Small intestine (tissue), 16 donors: ENCODE results near the gene KIAA0513. TPM values are rescaled to one million over a fixed set of nuclear protein-coding genes. Genes with fewer than 3 reads are reported as not detected.

Experiments
- DNase-seq, 2 donors: peaks; one replicate each; pipeline versions ENCODE4 v3.0.0 to v3.0.0-alpha.2; 2013
- FAIRE-seq: peaks from 2 replicates; lab custom pipeline; 2012; peaks lifted over from hg19 to GRCh38; lab: Jason Lieb, UNC
- H3K27ac ChIP-seq, 3 donors: one replicate each; pipeline ENCODE4 v1.5.1; 2013; ENCODE audit warnings: low read length in 2 of 3, mild to moderate bottlenecking in 2 of 3, control low read depth in 1 of 3, inconsistent platforms in 1 of 3, low read depth in 1 of 3, moderate library complexity in 1 of 3
- H3K27me3 ChIP-seq, 3 donors: one replicate each; pipeline ENCODE4 v1.6.1; 2013; ENCODE audit warnings: low read length in 3 of 3, inconsistent platforms in 1 of 3; ENCODE audit not compliant: control insufficient read depth in 3 of 3, insufficient read depth in 3 of 3
- H3K36me3 ChIP-seq, 3 donors: one replicate each; pipeline ENCODE4 v1.6.1; 2013; ENCODE audit warnings: low read length in 3 of 3, inconsistent platforms in 1 of 3, low read depth in 1 of 3, mild to moderate bottlenecking in 1 of 3, moderate library complexity in 1 of 3; ENCODE audit not compliant: control insufficient read depth in 3 of 3, insufficient read depth in 2 of 3
- H3K4me1 ChIP-seq, 3 donors: one replicate each; pipeline ENCODE4 v1.6.1; 2013; ENCODE audit warnings: low read length in 2 of 3, inconsistent platforms in 1 of 3, low read depth in 1 of 3, mild to moderate bottlenecking in 1 of 3, moderate library complexity in 1 of 3; ENCODE audit not compliant: control insufficient read depth in 3 of 3, insufficient read depth in 2 of 3
- H3K4me3 ChIP-seq, 3 donors: one replicate each; pipeline ENCODE4 v1.5.1; 2013; ENCODE audit warnings: low read length in 3 of 3, control low read depth in 1 of 3, inconsistent platforms in 1 of 3, low read depth in 1 of 3, mild to moderate bottlenecking in 1 of 3, moderate library complexity in 1 of 3
- H3K9me3 ChIP-seq, 2 donors: one replicate each; pipeline ENCODE4 v1.6.1; 2013; ENCODE audit warnings: low read depth in 1 of 2, low read length in 1 of 2; ENCODE audit not compliant: control insufficient read depth in 2 of 2, insufficient read depth in 1 of 2
- WGBS, 3 donors: extraction: QIAGEN DNeasy Blood & Tissue Kit; methylation state at CpG; one replicate each; pipeline ENCODE4 v1.1.7; 2013; 5-methylcytosine and 5-hydroxymethylcytosine counted together
- long read RNA-seq, 10 donors: transcript quantifications; one replicate each; lab custom pipeline, GENCODE V29; 2026
- polyA plus RNA-seq, 4 donors: library from polyadenylated mRNA; stranded (reverse) in 3 of 4; unstranded in 1 of 4; fragments of 200-250 nt in 3 of 4; fragments of 120-200 nt in 1 of 4; gene quantifications; one replicate each; pipeline versions ENCODE4 v1.2.1 to v1.2.3, GENCODE V29; 2013
- donor health status: healthy with polysubstance abuse.
- donor health status: control.
- donor health status: control.
- donor health status: Bipolar disorder and iron deficiency.
- donor health status: healthy.

KIAA0513 gene, protein sequence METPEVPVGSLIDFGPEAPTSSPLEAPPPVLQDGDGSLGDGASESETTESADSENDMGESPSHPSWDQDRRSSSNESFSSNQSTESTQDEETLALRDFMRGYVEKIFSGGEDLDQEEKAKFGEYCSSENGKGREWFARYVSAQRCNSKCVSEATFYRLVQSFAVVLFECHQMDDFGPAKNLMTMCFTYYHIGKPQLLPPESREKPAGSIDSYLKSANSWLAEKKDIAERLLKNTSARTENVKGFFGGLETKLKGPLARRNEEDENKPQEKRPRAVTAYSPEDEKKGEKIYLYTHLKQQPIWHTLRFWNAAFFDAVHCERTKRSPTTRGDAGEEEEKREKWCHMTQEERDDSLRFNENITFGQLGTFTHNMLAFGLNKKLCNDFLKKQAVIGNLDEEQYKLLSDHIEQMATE
- 1 to 10 TPM; 2.9 to 8.1 (median 5.1) TPM for polyA plus RNA-seq
- long read RNA-seq, donor 1, result 0 reads
- long read RNA-seq, donor 2, result 0 reads
- long read RNA-seq, donor 3, result 0 reads
- long read RNA-seq, donor 4, result 0 reads
- long read RNA-seq, donor 5, result 0 reads
- long read RNA-seq, donor 6, result 0 reads
- long read RNA-seq, donor 7, partial matches to known transcripts, result 0 of 1 reads
- long read RNA-seq, donor 7, other reads (novel, unspliced or antisense), result 0 of 1 reads
- long read RNA-seq, donor 8, result 0 reads
- long read RNA-seq, donor 9, result 0 reads
- long read RNA-seq, donor 10, full-length matches to known transcripts, result 1 of 1 reads
- long read RNA-seq, donor 10, partial matches to known transcripts, result 0 of 1 reads
- long read RNA-seq, donor 10, other reads (novel, unspliced or antisense), result 0 of 1 reads

DNA sequence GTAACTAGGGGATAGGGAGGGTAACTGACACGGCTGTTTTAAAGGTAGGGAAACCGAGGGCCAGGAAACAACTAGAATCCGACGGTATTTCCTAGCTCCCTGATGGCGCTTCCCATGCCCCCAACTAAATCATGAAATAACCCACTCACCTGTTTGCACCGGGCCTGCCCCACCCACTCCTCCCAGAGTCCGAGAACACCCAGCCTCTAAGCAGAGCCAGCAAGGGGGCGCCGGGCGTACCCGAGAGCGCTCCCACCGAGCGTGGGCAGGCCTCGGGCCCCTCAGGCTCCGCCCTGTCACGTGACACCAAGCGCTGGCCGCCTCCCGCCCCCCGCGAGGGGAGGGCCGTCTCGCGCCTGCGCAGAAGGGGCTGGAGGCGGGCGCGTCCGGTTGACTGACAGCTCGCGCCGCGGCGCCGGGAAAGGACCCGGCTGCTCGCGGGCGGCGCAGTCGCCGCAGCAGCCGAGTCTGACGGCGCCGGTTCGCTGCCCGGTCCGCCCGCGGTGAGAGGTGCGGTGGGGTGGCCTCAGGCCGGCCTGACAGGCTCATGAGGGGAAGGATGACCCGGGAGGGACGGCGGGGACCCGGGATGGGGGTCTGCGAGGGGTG is at the start of gene KIAA0513:
KIAA0513 (plus strand) TSS at position 447 of the 609 bp plus-strand sequence. CDS start 39,277 bp downstream, outside the sequence.
- Histone ChIP-seq H3K27me3 (peaks cover 0 to 14% (median 0%) of the 10 kb centered on the region in 3 donors), H3K4me3 (peak within 1 kb of the TSS; percentile 63 to 90 (median 89)), H3K27ac (peak within 1 kb of the TSS; percentile 59 to 90 (median 59)), H3K9me3 (no peaks in the 10 kb centered on the region), H3K4me1 (peaks cover 0 to 15% (median 5%) of the 10 kb centered on the region in 3 donors), H3K36me3 (peaks cover 0 to 3% (median 0%) of the 10 kb centered on the region in 3 donors)
- FAIRE-seq (no peak), DNase-seq (peak; percentile 95 to 98)
- 0 to 1% (median 0%) methylated on average over 26 to 59 of the region's 59 CpGs for WGBS, 3 donors

DNA sequence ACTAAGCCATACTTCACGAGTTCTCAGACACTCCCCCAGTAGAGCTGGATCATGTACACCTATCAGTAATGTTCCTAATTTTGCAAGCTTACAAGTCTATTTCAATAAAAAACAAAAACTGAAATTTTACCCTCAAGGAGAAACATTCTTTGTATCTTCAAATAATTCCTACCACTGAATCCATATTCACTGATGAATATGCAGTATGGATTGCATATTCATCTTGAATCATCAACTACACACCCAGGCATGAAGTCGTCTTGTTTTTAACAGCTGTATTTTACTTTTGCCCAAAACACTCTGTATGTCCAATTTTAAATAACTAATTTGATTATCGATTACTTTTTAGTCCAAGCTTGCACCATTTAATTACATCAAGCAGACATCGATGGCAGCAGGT is 48.1 kb upstream of the KIAA0513 start:
- H3K27me3 ChIP-seq, result no peaks in the 10 kb centered on the region
- H3K4me1 ChIP-seq, result peaks cover 0 to 6% (median 3%) of the 10 kb centered on the region in 3 donors
- H3K4me3 ChIP-seq, result no peak overlapping the region
- no peak for FAIRE-seq
- WGBS, 3 donors, result 81 to 86% (median 86%) methylated on average over 4 of the region's 4 CpGs
- H3K9me3 ChIP-seq, result no peaks in the 10 kb centered on the region
- DNase-seq, result no peak
- no peak overlapping the region for H3K27ac ChIP-seq
- H3K36me3 ChIP-seq, result peaks cover 18 to 77% (median 21%) of the 10 kb centered on the region in 3 donors

DNA sequence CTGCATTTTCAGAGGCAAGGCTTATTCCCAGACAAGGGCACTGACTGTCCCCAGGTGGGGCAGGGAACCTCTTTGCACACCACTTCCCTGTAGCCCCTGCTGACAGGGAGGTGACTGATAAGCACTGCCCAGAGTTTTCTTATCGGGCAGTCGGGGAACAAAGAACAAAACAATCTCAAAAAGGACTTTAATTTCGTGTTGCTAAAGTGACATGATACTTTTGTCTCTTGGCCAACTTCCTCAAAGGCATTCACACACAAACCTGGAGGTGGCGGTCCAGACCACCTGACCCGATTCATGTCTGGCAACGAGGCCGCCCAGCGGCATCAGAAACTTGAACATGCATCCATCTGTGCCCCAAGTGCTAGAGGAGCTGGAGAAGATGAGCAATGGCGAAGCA is 45.2 kb upstream of the KIAA0513 start:
- DNase-seq, result peak; percentile 80 to 94
- Histone ChIP-seq H3K27ac (peak overlapping the region; percentile 18 to 81 (median 30)), H3K4me1 (peaks cover 0 to 6% (median 3%) of the 10 kb centered on the region in 3 donors), H3K27me3 (no peaks in the 10 kb centered on the region), H3K36me3 (peaks cover 10 to 72% (median 14%) of the 10 kb centered on the region in 3 donors), H3K9me3 (no peaks in the 10 kb centered on the region), H3K4me3 (no peak overlapping the region)
- FAIRE-seq, result no peak
- WGBS, 3 donors, result 14 to 55% (median 23%) methylated on average over 9 of the region's 9 CpGs

DNA sequence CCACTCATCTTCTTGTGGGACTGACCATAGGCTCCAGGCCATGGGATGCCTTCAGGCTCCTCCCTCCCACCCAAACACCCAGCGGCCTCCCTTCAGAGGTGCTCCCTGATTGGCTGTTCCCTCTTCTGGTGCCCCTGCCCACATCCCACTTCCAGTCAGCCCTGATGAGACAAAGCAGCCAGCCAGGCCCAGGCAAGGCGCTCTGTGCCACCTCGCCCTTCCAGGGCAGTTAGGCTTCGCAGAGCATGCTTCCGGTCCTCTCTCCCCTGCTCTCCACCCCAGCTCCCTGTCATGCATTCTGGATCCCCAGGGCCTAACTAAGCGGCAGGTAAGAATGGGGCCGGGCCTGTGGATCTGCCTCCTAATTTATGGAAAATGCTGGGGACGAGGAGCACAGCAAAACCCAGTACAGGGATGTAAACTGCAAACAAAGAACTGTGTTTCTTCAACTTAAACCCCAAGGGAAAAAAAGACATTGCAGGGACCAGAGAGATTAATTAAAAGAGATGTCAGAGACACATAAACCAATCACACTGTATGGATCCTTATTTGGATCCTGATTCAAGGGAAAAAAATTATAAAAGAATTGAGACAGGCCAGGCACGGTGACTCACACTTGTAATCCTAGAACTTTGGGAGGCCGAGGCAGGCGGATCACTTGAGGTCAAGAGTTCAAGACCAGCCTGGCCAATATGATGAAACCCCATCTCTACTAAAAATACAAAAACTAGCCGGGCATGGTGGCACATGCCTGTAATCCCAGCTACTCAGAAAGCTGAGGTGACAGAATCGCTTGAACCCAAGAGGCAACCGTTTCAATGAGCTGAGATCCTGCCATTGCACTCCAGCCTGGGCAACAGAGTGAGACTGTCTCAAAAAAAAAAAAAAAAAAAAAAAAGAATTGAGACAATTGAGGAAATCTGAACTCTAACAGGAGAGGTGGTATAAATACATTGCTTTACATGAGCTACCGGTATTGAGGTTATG is 42.2 kb upstream of the KIAA0513 start:
- H3K4me1 ChIP-seq, result peaks cover 0 to 6% (median 3%) of the 10 kb centered on the region in 3 donors
- peaks cover 12 to 82% (median 28%) of the 10 kb centered on the region in 3 donors for H3K36me3 ChIP-seq
- 82 to 88% (median 86%) methylated on average over 15 of the region's 15 CpGs for WGBS, 3 donors
- no peak for DNase-seq
- FAIRE-seq, result no peak
- H3K27ac ChIP-seq, result no peak overlapping the region
- no peak overlapping the region for H3K4me3 ChIP-seq
- no peaks in the 10 kb centered on the region for H3K27me3 ChIP-seq
- no peaks in the 10 kb centered on the region for H3K9me3 ChIP-seq

DNA sequence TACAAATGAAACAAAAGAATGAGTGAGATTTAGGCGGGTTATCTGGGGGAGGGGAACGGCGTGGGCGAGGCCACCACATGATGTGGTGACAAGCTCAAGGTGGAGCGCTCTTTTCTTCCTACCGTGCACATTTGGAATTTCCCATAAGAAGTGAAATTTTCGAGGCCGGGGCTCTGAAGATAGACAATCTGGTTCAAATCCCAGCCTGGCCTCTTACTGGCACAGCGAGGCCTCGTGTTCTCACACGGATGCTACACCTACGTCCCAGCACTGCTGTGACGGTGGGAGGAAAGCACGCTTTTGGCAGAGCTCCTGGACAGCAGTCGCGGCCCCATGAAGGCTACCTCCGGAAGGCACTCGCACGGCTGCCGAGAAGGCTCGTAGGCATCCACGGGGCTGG is 41.5 kb upstream of the KIAA0513 start:
- H3K4me1 ChIP-seq, result peaks cover 0 to 6% (median 3%) of the 10 kb centered on the region in 3 donors

DNA sequence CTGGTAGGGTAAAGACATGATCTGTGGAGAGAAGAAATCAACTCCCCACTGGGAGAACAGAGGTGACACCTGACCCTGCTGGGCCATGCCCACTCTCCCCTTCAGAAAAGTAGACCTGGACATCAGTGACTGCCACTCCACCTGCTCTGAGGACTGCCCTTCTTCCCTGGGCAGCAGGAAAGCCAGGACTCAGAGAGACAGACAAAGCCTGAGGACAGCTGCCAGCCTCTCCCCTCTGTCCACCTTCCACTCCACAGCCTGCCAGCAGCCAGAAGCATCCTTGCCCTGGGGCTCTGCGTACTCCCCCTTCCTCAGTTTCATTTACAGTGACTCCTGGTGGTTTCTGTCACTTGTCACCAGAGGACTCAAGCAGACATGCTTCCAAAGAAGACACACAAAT is 40.7 kb upstream of the KIAA0513 start:
- 88 to 100% (median 92%) methylated on average over 1 of the region's 1 CpG for WGBS, 3 donors
- H3K27ac ChIP-seq, result no peak overlapping the region
- H3K4me3 ChIP-seq, result no peak overlapping the region
- H3K4me1 ChIP-seq, result peaks cover 0 to 7% (median 3%) of the 10 kb centered on the region in 3 donors
- peaks cover 12 to 78% (median 27%) of the 10 kb centered on the region in 3 donors for H3K36me3 ChIP-seq
- no peaks in the 10 kb centered on the region for H3K27me3 ChIP-seq
- DNase-seq (no peak), FAIRE-seq (no peak)
- H3K9me3 ChIP-seq, result no peaks in the 10 kb centered on the region

More for the DNA sequence above, 41.5 kb upstream of the KIAA0513 start:
- peaks cover 12 to 82% (median 27%) of the 10 kb centered on the region in 3 donors for H3K36me3 ChIP-seq
- DNase-seq (no peak), FAIRE-seq (no peak)
- no peaks in the 10 kb centered on the region for H3K27me3 ChIP-seq
- 88 to 92% (median 92%) methylated on average over 22 of the region's 22 CpGs for WGBS, 3 donors
- no peak overlapping the region for H3K27ac ChIP-seq
- H3K9me3 ChIP-seq, result no peaks in the 10 kb centered on the region
- H3K4me3 ChIP-seq, result no peak overlapping the region

DNA sequence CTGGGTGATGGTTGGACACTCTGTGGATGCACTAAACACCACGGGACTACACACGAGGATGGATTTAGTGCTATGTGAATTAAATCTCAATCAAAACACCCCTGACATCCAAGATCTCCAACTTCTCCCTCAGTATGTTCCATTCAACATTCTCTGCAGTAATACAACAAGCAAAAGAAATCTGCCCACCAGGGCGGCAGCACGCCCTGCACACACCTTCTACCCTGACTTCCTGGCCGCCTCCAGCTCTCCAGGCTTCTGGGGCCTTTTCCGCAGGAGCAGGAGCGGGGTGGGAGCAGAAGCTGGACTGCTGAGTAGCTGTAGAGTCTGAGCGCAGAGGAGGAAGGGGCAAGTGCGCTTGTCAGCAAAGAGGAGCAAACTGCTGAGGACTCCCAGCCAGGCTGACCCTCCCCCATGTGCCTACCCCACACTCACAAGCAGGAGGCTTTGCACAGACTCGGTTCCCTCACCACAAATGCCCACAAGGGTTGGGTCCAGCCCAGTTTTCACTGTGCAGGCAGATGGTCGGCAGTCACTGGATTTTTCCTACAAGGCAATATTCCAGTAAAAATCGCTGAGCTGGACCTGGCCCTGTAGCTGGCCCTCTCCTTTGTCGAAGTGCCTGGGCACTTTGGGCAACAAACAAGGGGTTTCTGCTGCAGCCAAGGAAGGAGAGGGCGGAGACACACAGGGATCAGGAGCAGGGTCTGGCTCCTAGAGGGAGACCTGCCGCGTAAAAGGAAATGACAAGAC is 39.1 kb upstream of the KIAA0513 start:
- Histone ChIP-seq H3K4me3 (no peak overlapping the region), H3K36me3 (peaks cover 12 to 77% (median 24%) of the 10 kb centered on the region in 3 donors), H3K27ac (no peak overlapping the region), H3K9me3 (no peaks in the 10 kb centered on the region), H3K27me3 (no peaks in the 10 kb centered on the region), H3K4me1 (peaks cover 0 to 13% (median 3%) of the 10 kb centered on the region in 3 donors)
- no peak for DNase-seq
- no peak for FAIRE-seq
- WGBS, 3 donors, result 87 to 93% (median 92%) methylated on average over 16 of the region's 16 CpGs
